Caco-2 (cell line): ENCODE data around the gene MSRB3. TPM values are rescaled to one million over a fixed set of nuclear protein-coding genes. Genes with fewer than 3 reads are reported as not detected.

Experiments used
- BruUV-seq: library from RNA; stranded (reverse); fragments of 400-500 nt; replicated peaks from 2 replicates; lab custom pipeline; 2021; lab: Mats Ljungman, UMichigan
- CTCF ChIA-PET: fragments of 300-600 bp; sonication (Branson Sonifier 250); formaldehyde crosslinking; loops from one replicate; lab custom pipeline; 2022; ENCODE audit warnings: antibody characterized with exemption; lab: Charles Lee
- POLR2A ChIA-PET: fragments of 300-600 bp; sonication (Branson Sonifier 250); formaldehyde crosslinking; loops from one replicate; lab custom pipeline; 2022; ENCODE audit warnings: antibody characterized with exemption; lab: Charles Lee
- DNase-seq, 2 experiments: peaks; one replicate each; pipeline versions ENCODE4 v3.0.0 to v3.0.0-alpha.2; 2020 to 2022
- H3K27me3 ChIP-seq: replicated peaks from 2 replicates; pipeline ENCODE4 v1.6.0; 2011; ENCODE audit warnings: low read length; ENCODE audit not compliant: control insufficient read depth, insufficient read depth
- H3K36me3 ChIP-seq: 2 replicates; pipeline ENCODE4 v1.5.1; 2011; ENCODE audit warnings: low read length; ENCODE audit not compliant: control insufficient read depth, insufficient read depth
- H3K4me1 ChIP-seq: fragments of 250-450 bp; sonication (Bioruptor Pico); 2 replicates; pipeline ENCODE4 v1.5.1; 2020; ENCODE audit warnings: mild to moderate bottlenecking
- H3K4me3 ChIP-seq: 2 replicates; pipeline ENCODE4 v1.5.1; 2011; ENCODE audit warnings: low read depth, mild to moderate bottlenecking, control low read depth, low read length
- H3K9me3 ChIP-seq: fragments of 250-450 bp; sonication (Bioruptor Pico); 2 replicates; pipeline ENCODE4 v1.5.1; 2020; ENCODE audit warnings: mild to moderate bottlenecking, moderate library complexity
- H3K27ac Mint-ChIP-seq: one replicate; pipeline ENCODE4 v1.8.0; 2022; ENCODE audit warnings: mixed read lengths; ENCODE audit not compliant: unreplicated experiment
- H3K27me3 Mint-ChIP-seq: one replicate; pipeline ENCODE4 v1.8.0; 2022; ENCODE audit warnings: mixed read lengths; ENCODE audit not compliant: insufficient read depth, unreplicated experiment
- H3K36me3 Mint-ChIP-seq: one replicate; pipeline ENCODE4 v1.8.0; 2022; ENCODE audit warnings: mild to moderate bottlenecking, mixed read lengths; ENCODE audit not compliant: insufficient read depth, unreplicated experiment
- H3K4me1 Mint-ChIP-seq: one replicate; pipeline ENCODE4 v1.8.0; 2022; ENCODE audit warnings: low read depth, mixed read lengths; ENCODE audit not compliant: unreplicated experiment
- H3K4me3 Mint-ChIP-seq: one replicate; pipeline ENCODE4 v1.8.0; 2022; ENCODE audit warnings: mild to moderate bottlenecking, moderate library complexity, mixed read lengths; ENCODE audit not compliant: unreplicated experiment
- H3K9me3 Mint-ChIP-seq: one replicate; pipeline ENCODE4 v1.8.0; 2022; ENCODE audit warnings: mixed read lengths; ENCODE audit not compliant: unreplicated experiment
- intact Hi-C: fragments of 100-400 bp; cut with micrococcal nuclease; formaldehyde crosslinking; loops from one replicate; pipeline ENCODE4 v1.10.0; 2022; ENCODE audit not compliant: unreplicated experiment
- total RNA-seq: library from RNA; stranded (reverse); gene quantifications from 2 replicates; pipeline ENCODE4 v1.2.3, GENCODE V29; 2022
- TF ChIP-seq, protein P1 (sequence below), 2 experiments: fragments of 200-600 bp in 1 of 2; IDR thresholded peaks; 1 replicate in 1 of 2; 2 replicates in 1 of 2; pipeline versions ENCODE4 v1.5.1 to v1.8.0; 2011 to 2022; ENCODE audit warnings: antibody characterized with exemption in 1 of 2, control low read depth in 1 of 2, inconsistent platforms in 1 of 2, low read depth in 1 of 2, low read length in 1 of 2, mild to moderate bottlenecking in 1 of 2, moderate library complexity in 1 of 2; ENCODE audit not compliant: insufficient read depth in 1 of 2, severe bottlenecking in 1 of 2, unreplicated experiment in 1 of 2

Gene MSRB3
- total RNA-seq, 1 experiment from 2014 or later: 7.7 TPM

DNA sequence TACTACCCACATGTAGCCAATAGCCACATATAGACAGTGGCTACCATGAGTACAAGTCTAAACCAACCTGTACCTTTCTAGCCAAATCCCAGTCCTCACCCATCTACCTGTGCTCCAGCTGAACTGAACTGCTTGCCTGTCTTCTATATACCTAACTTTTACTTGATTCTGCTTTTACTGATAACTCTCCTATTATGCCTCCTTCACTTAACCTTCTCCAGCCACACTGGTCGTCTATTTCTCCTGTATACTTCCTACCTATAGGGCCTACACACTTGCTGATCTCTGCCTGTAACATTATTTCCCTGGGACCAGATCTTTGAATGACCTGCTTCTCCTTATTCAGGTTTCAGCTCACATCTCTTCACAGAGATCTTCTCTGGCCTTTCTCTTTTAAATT lies 26.0 kb upstream of the MSRB3 start:
- Mint-ChIP-seq H3K27ac (no peak overlapping the region), H3K4me3 (no peak overlapping the region), H3K4me1 (no peaks in the 10 kb centered on the region), H3K27me3 (no peaks in the 10 kb centered on the region), H3K9me3 (no peaks in the 10 kb centered on the region), H3K36me3 (peaks cover 15% of the 10 kb centered on the region)
- intact Hi-C loops: no loop called here
- H3K4me1 ChIP-seq: no peaks in the 10 kb centered on the region
- no peaks in the 10 kb centered on the region for H3K9me3 ChIP-seq
- BruUV-seq: no TSS peak
- DNase-seq: no peak
- POLR2A ChIA-PET: no interaction called here
- H3K27me3 ChIP-seq: no peaks in the 10 kb centered on the region
- no peak overlapping the region for H3K4me3 ChIP-seq
- CTCF ChIA-PET: no interaction called here
- H3K36me3 ChIP-seq: no peaks in the 10 kb centered on the region
- TF ChIP-seq, protein P1, sequence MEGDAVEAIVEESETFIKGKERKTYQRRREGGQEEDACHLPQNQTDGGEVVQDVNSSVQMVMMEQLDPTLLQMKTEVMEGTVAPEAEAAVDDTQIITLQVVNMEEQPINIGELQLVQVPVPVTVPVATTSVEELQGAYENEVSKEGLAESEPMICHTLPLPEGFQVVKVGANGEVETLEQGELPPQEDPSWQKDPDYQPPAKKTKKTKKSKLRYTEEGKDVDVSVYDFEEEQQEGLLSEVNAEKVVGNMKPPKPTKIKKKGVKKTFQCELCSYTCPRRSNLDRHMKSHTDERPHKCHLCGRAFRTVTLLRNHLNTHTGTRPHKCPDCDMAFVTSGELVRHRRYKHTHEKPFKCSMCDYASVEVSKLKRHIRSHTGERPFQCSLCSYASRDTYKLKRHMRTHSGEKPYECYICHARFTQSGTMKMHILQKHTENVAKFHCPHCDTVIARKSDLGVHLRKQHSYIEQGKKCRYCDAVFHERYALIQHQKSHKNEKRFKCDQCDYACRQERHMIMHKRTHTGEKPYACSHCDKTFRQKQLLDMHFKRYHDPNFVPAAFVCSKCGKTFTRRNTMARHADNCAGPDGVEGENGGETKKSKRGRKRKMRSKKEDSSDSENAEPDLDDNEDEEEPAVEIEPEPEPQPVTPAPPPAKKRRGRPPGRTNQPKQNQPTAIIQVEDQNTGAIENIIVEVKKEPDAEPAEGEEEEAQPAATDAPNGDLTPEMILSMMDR (IDR thresholded peaks at IDR 0.05; ENCODE audit: insufficient read depth in 1 of 2, low read depth in 1 of 2, low read length in 1 of 2, severe bottlenecking in 1 of 2, unreplicated experiment in 1 of 2): no peak

DNA sequence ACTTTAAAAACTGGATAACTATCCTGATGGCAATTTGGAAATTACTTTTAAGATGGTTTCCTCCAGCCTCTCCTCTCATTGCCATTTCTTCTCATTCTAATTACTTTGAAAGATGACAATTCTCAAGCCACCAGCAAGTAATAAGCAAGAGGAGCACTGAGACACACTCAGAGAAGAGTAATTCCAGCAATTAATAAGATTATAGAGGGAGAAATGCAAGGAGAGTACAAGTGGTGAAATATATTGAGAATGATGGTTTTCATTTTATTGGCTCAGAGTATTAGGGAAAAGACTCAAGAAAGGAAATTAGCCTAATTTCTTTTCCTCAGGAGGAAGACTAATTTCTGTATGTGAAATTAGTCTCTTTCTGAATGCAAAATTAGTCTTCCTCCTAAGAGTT lies 20.5 kb upstream of the MSRB3 start:
- Mint-ChIP-seq H3K27me3 (no peaks in the 10 kb centered on the region), H3K4me3 (no peak overlapping the region), H3K4me1 (no peaks in the 10 kb centered on the region), H3K36me3 (peaks cover 7% of the 10 kb centered on the region), H3K27ac (no peak overlapping the region), H3K9me3 (no peaks in the 10 kb centered on the region)
- no peak for DNase-seq
- no peaks in the 10 kb centered on the region for H3K9me3 ChIP-seq
- intact Hi-C loops: no loop called here
- ChIA-PET POLR2A (no interaction called here), CTCF (interaction anchor here (0.7 kb wide), 1 partner anchor 1531 kb away, joined by 3 read pairs; no protein-coding TSS in a partner anchor)
- no peaks in the 10 kb centered on the region for H3K27me3 ChIP-seq
- TF ChIP-seq, protein P1 (IDR thresholded peaks at IDR 0.05; ENCODE audit: insufficient read depth in 1 of 2, low read depth in 1 of 2, low read length in 1 of 2, severe bottlenecking in 1 of 2, unreplicated experiment in 1 of 2): no peak
- H3K36me3 ChIP-seq: no peaks in the 10 kb centered on the region
- H3K4me1 ChIP-seq: no peaks in the 10 kb centered on the region
- no peak overlapping the region for H3K4me3 ChIP-seq
- no TSS peak for BruUV-seq

DNA sequence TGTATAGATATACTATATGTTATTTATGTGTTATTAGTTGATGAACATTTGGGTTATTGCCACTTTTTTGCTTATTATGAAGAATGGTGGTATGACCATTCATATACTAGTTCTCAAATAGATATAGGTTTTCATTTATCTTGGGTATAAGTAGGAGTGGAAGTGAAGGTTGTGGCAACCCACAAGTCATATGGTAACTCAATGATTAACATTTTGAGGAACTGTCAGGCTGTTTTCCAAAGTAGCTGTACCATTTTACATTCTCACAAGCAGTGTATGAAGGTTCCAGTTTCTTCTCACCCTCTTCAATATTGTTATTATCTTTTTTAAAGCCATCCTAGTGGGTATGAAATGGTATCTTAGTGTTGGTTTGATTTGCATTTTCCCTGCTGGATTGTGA lies 19.0 kb upstream of the MSRB3 start:
- peaks cover 7% of the 10 kb centered on the region for H3K36me3 Mint-ChIP-seq
- intact Hi-C loops: no loop called here
- no peak overlapping the region for H3K4me3 Mint-ChIP-seq
- H3K4me1 Mint-ChIP-seq: no peaks in the 10 kb centered on the region
- H3K9me3 Mint-ChIP-seq: no peaks in the 10 kb centered on the region
- DNase-seq: no peak
- Histone ChIP-seq H3K4me1 (no peaks in the 10 kb centered on the region), H3K9me3 (no peaks in the 10 kb centered on the region), H3K27me3 (no peaks in the 10 kb centered on the region), H3K36me3 (no peaks in the 10 kb centered on the region), H3K4me3 (no peak overlapping the region)
- TF ChIP-seq, protein P1 (IDR thresholded peaks at IDR 0.05; ENCODE audit: insufficient read depth in 1 of 2, low read depth in 1 of 2, low read length in 1 of 2, severe bottlenecking in 1 of 2, unreplicated experiment in 1 of 2): no peak
- POLR2A ChIA-PET: no interaction called here
- no peaks in the 10 kb centered on the region for H3K27me3 Mint-ChIP-seq
- no peak overlapping the region for H3K27ac Mint-ChIP-seq
- BruUV-seq: no TSS peak
- CTCF ChIA-PET: no interaction called here
